Nephron progenitor cell (in vitro differentiated cells): ENCODE measurements around the gene KRTAP5-9.
"Not testable (repeated sequence)": the region's sequence is repeated elsewhere in the genome, so short reads cannot be mapped to it uniquely, and the experiment has no call there.

Experiments
- DNase-seq: peaks from one replicate; pipeline ENCODE4 v3.0.0; 2021
- H3K27ac Mint-ChIP-seq: 2 replicates; pipeline ENCODE4 v1.8.0; 2021; ENCODE audit warnings: mild to moderate bottlenecking, moderate library complexity, mixed read lengths
- H3K27me3 Mint-ChIP-seq: 2 replicates; pipeline ENCODE4 v1.8.0; 2021; ENCODE audit warnings: mild to moderate bottlenecking, low read depth, mixed read lengths; ENCODE audit not compliant: poor library complexity
- H3K36me3 Mint-ChIP-seq: 2 replicates; pipeline ENCODE4 v1.8.0; 2021; ENCODE audit warnings: low read depth, mixed read lengths
- H3K4me1 Mint-ChIP-seq: 2 replicates; pipeline ENCODE4 v1.8.0; 2021; ENCODE audit warnings: mixed read lengths
- H3K4me3 Mint-ChIP-seq: 2 replicates; pipeline ENCODE4 v1.8.0; 2021; ENCODE audit warnings: mild to moderate bottlenecking, moderate library complexity, mixed read lengths
- H3K9me3 Mint-ChIP-seq: 2 replicates; pipeline ENCODE4 v1.8.0; 2021; ENCODE audit warnings: mild to moderate bottlenecking, moderate library complexity, mixed read lengths
- TF ChIP-seq, protein P1 (sequence below): fragments of 200-600 bp; sonication (generic); IDR thresholded peaks from 2 replicates; pipeline ENCODE4 v1.5.0; 2021; ENCODE audit warnings: antibody characterized with exemption

Gene KRTAP5-9

DNA sequence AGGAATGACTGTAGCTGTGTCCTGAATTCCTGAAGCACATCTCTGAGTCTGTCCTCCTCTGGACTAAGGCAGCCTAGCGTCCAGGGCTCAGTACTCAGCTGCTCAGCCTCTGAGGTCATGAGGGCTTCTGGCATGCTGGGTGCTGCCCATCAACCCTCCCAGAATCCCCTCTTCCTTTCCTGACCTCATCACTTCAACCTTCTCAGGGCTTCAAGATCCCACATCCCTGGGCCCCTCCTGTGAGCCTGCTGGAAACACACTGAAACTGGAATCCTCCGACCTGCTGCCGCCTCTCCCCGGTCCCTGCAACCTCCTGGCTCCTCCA is 9.6 kb upstream of the KRTAP5-9 start:
- no peaks in the 10 kb centered on the region for H3K36me3 Mint-ChIP-seq
- no peak overlapping the region for H3K4me3 Mint-ChIP-seq
- TF ChIP-seq, protein P1, sequence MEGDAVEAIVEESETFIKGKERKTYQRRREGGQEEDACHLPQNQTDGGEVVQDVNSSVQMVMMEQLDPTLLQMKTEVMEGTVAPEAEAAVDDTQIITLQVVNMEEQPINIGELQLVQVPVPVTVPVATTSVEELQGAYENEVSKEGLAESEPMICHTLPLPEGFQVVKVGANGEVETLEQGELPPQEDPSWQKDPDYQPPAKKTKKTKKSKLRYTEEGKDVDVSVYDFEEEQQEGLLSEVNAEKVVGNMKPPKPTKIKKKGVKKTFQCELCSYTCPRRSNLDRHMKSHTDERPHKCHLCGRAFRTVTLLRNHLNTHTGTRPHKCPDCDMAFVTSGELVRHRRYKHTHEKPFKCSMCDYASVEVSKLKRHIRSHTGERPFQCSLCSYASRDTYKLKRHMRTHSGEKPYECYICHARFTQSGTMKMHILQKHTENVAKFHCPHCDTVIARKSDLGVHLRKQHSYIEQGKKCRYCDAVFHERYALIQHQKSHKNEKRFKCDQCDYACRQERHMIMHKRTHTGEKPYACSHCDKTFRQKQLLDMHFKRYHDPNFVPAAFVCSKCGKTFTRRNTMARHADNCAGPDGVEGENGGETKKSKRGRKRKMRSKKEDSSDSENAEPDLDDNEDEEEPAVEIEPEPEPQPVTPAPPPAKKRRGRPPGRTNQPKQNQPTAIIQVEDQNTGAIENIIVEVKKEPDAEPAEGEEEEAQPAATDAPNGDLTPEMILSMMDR = no peak
- DNase-seq = no peak
- peaks cover 43% of the 10 kb centered on the region for H3K4me1 Mint-ChIP-seq
- H3K27me3 Mint-ChIP-seq = peaks cover 7% of the 10 kb centered on the region
- peak overlapping the region; percentile 39 for H3K27ac Mint-ChIP-seq
- H3K9me3 Mint-ChIP-seq = peaks cover 12% of the 10 kb centered on the region

DNA sequence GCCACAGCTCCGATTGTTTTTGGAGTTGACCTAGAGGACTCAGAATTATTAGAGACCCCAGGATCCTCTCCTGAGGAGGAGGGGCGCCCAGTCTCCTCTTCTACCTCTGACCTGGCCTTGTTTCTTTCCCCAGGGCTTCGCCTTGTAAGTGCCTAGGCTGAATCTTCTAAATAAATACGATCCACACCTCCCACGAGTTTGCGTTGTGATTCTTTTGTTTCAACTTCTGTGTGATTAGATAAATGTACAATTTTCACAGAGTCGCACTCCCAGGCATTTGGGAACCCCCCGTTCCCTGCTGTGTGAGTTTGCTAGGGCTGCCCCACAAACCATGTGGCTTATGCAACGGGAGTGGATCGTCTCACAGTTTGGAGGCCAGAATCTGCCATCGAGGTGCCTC is 9.2 kb upstream of the KRTAP5-9 start:
- TF ChIP-seq, protein P1 = no peak
- Mint-ChIP-seq H3K27me3 (peaks cover 7% of the 10 kb centered on the region), H3K27ac (peak overlapping the region; percentile 11), H3K4me1 (peaks cover 47% of the 10 kb centered on the region), H3K4me3 (no peak overlapping the region), H3K36me3 (no peaks in the 10 kb centered on the region), H3K9me3 (peaks cover 12% of the 10 kb centered on the region)
- DNase-seq = no peak

DNA sequence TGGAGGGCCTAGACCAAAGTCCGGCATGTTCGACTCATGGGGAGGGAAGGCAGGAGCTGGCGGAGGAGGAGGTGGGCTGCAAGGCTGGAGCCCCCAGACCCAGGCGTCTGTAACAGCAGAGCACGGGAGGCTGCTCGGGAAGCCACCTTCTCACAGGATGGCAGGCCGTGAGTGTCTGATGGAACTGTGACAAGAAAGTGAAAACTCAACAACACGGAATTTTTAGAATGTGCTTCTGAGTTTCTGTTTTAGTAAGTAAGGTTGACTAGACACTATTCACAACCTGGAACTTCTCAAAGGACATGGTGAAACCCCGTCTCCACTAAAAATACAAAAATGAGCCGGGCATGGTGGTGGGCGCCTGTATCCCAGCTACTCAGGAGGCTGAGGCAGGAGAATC is 8.2 kb upstream of the KRTAP5-9 start:
- H3K9me3 Mint-ChIP-seq = peaks cover 13% of the 10 kb centered on the region
- not testable (repeated sequence) for H3K27ac Mint-ChIP-seq, H3K36me3 Mint-ChIP-seq

DNA sequence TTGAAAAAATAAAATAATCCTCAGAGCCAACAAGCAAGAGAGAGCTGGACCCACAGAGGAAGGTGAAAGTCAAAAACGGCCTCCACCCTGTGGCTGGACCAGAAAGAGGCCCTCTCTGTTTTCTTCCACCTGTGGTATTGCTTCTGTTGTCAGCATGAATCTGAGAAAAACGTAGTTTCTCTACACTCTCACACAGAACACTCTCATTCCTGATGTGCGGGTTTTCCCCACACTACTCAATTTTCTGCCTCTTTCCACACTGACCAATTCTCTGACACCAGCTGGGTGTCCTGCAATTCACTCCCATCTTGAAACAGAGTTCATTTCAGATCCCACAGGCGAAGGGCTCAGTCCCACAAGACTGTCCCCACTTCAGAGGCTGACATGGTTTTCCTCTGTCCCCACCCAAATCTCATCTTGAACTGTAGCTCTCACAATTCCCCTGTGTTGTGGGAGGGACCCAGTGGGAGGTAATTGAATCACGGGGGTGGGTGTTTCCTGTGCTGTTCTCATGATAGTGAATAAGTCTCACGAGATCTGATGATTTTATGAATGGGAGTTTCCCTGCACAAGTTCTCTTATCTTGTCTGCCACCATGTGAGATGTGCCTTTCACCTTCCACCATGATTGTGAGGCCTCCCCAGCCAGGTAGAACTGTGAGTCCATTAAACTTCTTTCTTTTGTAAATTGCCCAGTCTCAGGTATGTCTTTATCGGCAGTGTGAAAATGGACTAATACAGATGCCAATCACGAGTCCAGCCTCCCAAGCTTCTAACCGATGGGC is 7.5 kb upstream of the KRTAP5-9 start:
- DNase-seq, H3K4me3 Mint-ChIP-seq, H3K36me3 Mint-ChIP-seq, H3K27ac Mint-ChIP-seq, H3K27me3 Mint-ChIP-seq: not testable (repeated sequence)
- Mint-ChIP-seq H3K9me3 (peaks cover 17% of the 10 kb centered on the region), H3K4me1 (peaks cover 51% of the 10 kb centered on the region)

More for the DNA sequence above, 8.2 kb upstream of the KRTAP5-9 start:
- H3K4me1 Mint-ChIP-seq = peaks cover 53% of the 10 kb centered on the region
- H3K4me3 Mint-ChIP-seq, H3K27me3 Mint-ChIP-seq, DNase-seq: not testable (repeated sequence)

DNA sequence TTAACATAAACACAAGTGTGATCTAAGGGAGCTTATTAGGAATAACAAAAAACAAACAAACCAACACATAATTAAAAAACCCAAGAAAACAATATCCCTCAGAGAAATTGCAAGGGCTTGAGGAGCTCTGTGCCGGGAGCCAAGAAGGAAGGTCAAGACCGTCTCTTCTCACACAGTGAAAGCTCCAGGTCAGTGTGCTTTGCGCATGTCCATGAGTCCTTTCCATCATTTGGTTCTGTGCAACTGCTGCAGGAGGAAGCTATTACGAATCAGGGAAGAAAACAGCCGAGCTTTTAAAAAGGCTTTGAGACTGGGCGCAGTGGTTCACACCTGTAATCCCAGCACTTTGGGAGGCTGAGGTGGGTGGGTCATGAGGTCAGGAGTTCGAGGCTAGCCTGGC is 5.8 kb upstream of the KRTAP5-9 start:
- no peak overlapping the region for H3K4me3 Mint-ChIP-seq
- DNase-seq = no peak
- H3K4me1 Mint-ChIP-seq = peaks cover 41% of the 10 kb centered on the region
- peaks cover 3% of the 10 kb centered on the region for H3K27me3 Mint-ChIP-seq
- H3K9me3 Mint-ChIP-seq = peaks cover 26% of the 10 kb centered on the region
- TF ChIP-seq, protein P1 = no peak
- H3K36me3 Mint-ChIP-seq = no peaks in the 10 kb centered on the region
- peak overlapping the region; percentile 40 for H3K27ac Mint-ChIP-seq

DNA sequence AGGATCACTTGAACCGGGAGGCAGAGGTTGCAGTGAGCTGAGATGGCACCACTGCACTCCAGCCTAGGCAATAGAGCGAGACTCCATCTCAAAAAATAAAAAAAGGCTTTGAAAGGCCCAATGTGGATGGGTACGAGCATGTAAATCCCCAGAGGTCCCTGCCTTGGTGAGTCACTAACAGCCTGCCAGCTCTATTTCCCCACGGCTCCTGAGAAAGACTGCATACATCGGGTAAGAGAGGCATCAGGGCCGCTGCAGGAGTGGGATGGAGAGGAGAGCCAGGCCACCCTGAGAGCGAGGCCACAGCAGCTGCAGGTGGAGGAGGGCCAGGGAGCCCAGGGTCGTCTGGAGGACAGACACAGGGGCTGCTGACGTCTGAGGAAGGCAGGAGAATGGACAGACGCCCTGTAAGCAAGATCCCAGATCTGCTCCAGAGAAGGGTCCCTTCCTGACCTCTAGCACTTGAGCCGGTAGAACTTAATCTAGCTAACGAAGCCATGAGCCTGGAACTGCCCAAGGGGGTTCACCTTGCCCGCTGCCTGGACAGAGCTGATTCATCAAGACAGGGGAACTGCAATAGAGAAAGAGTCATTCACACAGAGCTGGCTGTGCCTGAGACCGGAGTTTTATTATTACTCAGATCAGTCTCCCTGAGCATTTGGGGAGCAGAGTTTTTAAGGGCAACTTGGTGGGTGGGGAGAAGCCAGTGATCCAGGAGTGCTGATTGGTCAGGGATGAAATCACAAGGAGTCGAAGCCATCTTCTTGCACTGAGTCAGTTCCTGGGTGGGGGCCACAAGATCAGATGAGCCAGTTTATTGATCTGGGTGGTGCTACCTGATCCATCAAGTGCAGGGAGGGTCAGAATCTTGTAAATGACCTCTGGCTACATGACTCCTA is 5.1 kb upstream of the KRTAP5-9 start:
- no peaks in the 10 kb centered on the region for H3K36me3 Mint-ChIP-seq
- peaks cover 9% of the 10 kb centered on the region for H3K27me3 Mint-ChIP-seq
- TF ChIP-seq, protein P1 = no peak
- no peak for DNase-seq
- H3K4me3 Mint-ChIP-seq = no peak overlapping the region
- peaks cover 30% of the 10 kb centered on the region for H3K9me3 Mint-ChIP-seq
- H3K27ac Mint-ChIP-seq = no peak overlapping the region
- H3K4me1 Mint-ChIP-seq = peaks cover 40% of the 10 kb centered on the region
